Fibroblast of mammary gland (primary cell): Measurements from ENCODE around the gene NBEA.
"Not testable (repeated sequence)": the region's sequence is repeated elsewhere in the genome, so short reads cannot be mapped to it uniquely, and the experiment has no call there.

Experiments
- DNase-seq: peaks from one replicate; pipeline ENCODE4 v3.0.0-alpha.2; 2010; ENCODE audit warnings: low read depth
- H3K4me3 ChIP-seq: 2 replicates; pipeline ENCODE4 v1.5.1; 2011; ENCODE audit warnings: low read depth, mild to moderate bottlenecking, low read length, moderate library complexity; ENCODE audit not compliant: control insufficient read depth
- TF ChIP-seq, protein P1 (sequence below): conservative IDR thresholded peaks from 2 replicates; pipeline ENCODE4 v1.5.1; 2011; ENCODE audit warnings: low read depth, low read length, inconsistent platforms; ENCODE audit not compliant: control insufficient read depth, insufficient read depth

The NBEA gene

DNA sequence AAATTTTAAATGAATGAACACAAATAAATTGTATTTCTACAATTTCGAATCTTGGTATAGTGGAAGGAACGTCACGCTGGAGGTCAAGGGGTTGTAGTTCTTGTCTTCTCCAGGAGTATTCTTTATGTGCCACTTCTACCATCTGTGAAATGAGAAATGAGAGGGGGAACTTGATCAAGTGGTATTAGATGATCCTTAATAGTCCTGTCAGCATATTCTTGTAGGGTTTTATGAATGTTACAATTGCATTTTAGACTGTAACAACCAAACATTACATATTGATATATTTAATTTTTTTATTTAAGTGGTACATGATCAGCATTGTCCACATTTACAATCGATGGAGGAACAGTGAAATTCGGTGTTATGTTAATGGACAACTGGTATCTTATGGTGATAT, 113.6 kb downstream of the NBEA start:
- no peak overlapping the region for H3K4me3 ChIP-seq
- TF ChIP-seq, protein P1, sequence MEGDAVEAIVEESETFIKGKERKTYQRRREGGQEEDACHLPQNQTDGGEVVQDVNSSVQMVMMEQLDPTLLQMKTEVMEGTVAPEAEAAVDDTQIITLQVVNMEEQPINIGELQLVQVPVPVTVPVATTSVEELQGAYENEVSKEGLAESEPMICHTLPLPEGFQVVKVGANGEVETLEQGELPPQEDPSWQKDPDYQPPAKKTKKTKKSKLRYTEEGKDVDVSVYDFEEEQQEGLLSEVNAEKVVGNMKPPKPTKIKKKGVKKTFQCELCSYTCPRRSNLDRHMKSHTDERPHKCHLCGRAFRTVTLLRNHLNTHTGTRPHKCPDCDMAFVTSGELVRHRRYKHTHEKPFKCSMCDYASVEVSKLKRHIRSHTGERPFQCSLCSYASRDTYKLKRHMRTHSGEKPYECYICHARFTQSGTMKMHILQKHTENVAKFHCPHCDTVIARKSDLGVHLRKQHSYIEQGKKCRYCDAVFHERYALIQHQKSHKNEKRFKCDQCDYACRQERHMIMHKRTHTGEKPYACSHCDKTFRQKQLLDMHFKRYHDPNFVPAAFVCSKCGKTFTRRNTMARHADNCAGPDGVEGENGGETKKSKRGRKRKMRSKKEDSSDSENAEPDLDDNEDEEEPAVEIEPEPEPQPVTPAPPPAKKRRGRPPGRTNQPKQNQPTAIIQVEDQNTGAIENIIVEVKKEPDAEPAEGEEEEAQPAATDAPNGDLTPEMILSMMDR = no peak
- DNase-seq = no peak

DNA sequence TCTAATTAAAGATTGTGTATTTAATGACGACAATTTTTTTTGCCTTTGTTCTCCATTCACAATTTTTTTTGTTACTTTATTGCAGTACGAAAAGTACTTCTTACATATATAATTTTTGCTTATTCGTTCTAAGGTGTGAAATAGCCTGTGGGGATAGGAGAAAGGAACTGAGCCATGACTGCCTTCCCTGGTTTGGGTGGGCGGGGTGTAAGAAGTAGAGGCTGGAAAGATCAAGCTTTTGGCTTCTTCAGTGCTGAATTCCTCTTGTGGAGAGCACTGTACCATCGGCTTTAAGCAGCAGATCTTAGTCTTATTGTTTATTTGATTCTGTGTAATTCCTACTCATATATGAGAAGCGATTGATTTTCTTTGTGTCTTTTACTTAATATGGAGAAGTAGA, 115.8 kb downstream of the NBEA start:
- H3K4me3 ChIP-seq = no peak overlapping the region
- no peak for DNase-seq
- TF ChIP-seq, protein P1 = no peak

DNA sequence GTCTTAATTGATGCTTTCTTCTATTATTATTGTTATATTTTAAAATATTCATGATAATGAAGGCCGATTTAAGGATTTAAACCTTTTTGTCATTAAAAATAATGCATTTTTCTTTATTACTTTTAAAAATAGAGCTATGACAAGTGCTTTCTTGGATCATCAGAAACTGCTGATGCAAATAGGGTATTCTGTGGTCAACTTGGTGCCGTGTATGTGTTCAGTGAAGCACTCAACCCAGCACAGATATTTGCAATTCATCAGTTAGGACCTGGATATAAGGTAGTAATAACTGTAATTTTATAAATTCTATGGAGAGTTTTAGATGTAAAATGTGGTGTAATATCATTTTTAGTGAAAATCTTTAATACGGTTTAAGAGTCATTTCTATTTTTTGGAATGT, 116.5 kb downstream of the NBEA start:
- H3K4me3 ChIP-seq, DNase-seq: not testable (repeated sequence)

DNA sequence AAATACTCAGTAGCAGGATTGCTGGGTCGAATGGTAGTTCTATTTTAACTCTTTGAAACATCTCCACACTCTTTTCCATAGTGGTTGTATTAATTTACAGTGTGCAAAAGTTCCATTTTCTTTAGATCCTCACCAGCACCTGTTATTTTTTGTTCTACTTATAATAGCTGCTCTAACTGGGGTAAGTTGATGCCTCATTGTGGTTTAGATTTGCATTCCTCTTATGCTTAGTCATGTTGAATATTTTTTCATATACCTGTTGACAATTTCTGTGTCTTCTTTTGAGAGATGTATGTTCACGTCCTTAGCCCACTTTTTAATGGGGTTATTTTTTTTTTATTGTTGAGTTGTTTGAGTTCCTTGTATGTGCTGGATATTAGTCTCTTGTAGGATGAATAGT, 144.6 kb downstream of the NBEA start:
- TF ChIP-seq, protein P1 = no peak
- peak; percentile 2 for DNase-seq
- no peak overlapping the region for H3K4me3 ChIP-seq

DNA sequence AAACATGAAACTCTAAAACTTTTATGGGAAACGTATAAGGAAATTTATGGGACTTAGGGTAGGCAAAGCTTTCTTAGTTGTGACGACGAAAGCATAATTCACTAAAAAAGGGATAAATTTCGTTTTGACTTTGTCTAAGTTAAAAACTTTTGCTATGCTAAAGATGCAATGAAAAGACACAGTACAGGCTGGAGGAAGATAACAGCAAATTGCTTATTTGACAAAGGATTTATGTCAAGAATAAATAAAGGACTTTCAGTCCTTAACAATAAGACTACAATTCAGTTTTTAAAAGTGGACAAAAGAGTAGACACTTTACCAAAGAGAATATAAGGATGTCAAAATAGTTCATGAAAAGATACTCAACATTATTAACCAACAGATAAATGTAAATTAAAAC, 150.2 kb downstream of the NBEA start:
- no peak overlapping the region for H3K4me3 ChIP-seq
- no peak for DNase-seq
- TF ChIP-seq, protein P1 = no peak

DNA sequence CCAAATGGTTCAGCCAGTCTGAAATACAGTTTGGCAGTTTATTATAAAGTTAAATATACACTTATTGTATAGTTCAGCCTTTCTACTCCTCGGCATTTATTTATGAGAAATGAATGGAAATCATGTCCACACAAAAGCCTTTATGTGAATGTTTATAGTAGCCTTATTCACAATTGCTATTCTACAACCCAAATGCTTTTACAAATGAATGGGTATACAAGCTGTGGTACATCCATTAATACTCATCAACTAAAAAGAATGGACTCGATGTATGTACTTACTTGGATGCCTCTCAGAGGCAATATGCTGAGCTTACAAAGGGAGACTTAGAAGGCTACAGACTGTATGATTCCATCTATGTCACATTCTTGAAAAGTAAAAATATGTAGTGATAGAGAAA, 150.7 kb downstream of the NBEA start:
- DNase-seq = no peak
- TF ChIP-seq, protein P1 = no peak
- no peak overlapping the region for H3K4me3 ChIP-seq

DNA sequence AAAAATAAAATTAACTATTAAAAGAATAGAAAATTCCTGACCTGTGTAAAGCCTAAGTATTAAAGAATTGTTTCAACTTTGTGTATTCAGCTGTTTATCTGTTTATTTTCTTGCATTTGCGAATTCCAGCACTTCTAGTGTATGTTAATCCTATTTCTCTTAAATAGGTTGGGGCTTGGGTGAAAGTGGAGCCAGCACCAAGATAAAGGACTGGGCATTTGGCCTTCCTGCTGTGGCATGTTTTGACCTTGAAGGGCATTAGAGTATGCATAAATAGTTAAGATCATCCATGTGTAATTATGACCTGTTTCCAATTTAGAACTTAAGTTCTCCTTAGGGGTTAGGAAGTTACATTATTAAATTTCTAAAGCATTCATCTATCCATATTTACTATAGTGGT, 151.3 kb downstream of the NBEA start:
- TF ChIP-seq, protein P1 = no peak
- H3K4me3 ChIP-seq = no peak overlapping the region
- no peak for DNase-seq

DNA sequence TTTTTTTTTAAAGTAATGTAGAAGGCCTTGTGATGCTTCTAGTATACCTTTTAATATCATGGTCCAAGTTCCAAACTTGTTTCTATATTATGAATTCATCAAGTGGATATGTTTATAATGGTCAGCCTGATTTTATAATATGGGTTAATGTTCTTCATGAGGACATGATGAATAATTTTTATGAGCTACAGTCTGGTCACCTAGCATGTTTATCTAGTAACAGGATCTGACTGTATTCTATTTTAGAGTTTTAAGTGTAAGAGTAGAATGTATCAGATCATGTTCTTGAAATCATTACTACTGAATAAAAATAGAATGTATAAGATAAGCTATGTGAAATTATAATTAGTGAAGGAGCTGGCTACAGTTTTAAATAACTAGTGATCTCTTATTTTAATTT, 164.7 kb downstream of the NBEA start:
- H3K4me3 ChIP-seq, DNase-seq: not testable (repeated sequence)
